ENCODE data around the gene LDLRAD4.

GRCh38 chr18:13524054-13524453 is 305.5 kb downstream of the LDLRAD4 start:
- TF ChIP-seq CTCF (IDR thresholded peaks at IDR 0.05) (no peak), POLR2A (IDR thresholded peaks at IDR 0.05) (no peak)

All from lower leg skin (tissue), 3 donors.